ENCODE results near the gene ZRANB2.
A peak's percentile ranks its signal among the peaks of the same experiment; 100 is the strongest.

Gene ZRANB2

DNA sequence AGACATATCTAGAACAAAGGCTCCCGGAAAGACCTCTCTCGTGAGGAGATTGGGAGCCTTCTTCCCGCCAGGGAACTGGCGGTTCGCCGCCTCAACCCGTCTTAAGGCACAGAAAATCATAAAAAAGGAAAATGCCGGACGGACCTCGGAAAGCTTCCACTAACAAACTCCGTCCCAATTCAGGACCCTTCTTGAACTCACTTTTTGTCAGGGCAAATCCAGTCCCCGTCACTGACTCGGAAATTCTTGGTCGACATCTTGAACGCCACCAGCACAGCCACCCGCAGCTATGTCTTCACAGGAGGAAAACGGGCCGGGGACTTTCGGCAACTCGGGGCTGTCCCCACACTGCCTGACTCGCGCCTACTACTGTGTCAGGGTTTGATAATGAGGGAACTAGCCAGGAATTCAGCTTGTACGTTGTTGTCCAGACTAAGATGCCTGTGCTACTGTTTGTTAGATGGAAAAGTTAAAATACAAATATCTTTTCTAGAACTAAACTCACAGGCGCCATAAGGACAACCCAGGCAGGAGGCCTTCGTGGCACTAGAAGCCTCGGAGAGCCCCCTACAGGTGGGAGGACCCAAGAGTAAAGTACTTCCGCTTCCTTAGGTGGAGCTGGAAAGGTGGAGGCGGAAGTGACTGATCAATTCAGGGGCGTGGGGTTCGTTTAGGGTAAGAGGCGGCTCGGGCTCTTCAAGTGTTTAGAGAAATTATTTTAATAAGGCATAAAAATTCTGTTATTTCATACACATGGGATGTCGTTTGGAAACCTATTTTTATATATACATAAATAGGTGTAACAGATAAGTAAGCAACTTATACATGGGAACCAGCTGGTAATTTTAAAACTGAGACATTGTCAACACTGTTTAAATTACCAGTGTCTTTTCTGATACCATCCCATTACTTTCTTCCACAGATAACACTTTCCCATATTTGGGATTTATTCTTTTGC, at the start of gene ZRANB2:
ZRANB2 (minus strand) TSS at position 297 of the 958 bp plus-strand sequence; CDS start at position 257, 40 bp downstream.
- peak; percentile 99 for FAIRE-seq

DNA sequence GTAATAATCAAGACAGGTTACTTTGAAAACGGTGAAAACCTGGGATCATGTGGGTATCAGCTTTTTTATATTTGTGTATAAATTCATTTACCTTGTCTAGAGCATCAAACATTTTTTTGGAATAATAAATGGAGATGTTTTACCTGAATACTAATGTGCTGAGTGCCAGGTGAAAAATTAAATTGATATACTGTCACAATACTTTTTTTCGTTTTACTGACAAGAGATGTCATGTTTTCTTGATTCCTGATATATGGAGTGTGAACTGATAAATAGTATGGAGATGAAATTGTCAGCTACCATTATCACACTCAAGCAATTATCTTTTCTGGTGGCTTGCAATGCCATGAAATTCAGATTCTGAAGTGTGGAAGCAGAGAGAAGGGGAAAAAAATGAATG, 47.2 kb upstream of the ZRANB2 start:
- FAIRE-seq = no peak

- FAIRE-seq = no peak
Observed at GRCh38 chr1:71118086-71118485, 37.3 kb upstream of the ZRANB2 start.

DNA sequence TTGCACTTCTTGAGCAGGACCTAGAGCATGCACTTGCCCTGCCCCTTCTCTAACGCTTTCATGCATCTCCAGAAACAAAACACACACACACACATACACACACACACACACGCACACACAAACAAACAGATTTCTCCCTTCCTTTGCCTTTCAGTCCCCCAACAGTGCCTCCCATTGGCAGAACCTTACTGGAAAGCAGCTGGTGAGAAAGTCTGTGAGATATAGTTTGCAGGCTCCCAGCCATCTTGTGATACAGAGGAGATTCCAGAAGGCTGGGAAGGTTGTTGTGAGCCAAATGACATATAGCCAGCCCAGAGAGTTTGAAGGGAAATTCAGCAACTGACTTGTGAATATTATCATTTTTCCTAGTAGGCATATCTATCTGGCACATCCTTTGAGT, 35.9 kb upstream of the ZRANB2 start:
- no peak for FAIRE-seq

- no peak for FAIRE-seq
Observed at GRCh38 chr1:71106658-71107322, 26.0 kb upstream of the ZRANB2 start.

GRCh38 chr1:71104417-71104816, 23.6 kb upstream of the ZRANB2 start:
- no peak for FAIRE-seq

DNA sequence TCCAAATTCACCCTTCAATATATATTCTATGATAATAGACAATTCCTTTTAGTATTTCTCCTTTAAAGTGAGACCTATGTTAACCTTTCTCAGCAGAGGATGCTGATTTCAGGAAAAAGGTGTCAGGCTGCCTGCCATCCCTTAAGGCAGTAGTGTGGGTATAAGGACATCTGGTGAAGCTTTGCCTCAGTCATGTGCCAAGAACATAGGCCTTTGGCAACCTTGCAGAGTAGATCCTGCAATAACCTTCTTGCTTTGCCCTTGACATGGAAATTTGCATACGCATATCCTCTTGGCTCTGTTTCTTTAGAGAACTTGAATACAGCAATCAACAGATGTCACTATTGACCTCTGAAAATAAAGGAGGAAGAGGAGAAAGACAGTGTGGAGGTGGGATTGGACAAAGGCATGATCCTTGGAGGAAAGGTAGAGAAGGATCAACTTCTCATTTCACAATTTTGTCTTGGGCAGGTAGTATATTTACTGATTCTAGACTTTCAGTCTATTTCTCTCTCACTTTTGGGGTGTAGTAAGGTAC, 21.1 kb upstream of the ZRANB2 start:
- FAIRE-seq = no peak

GRCh38 chr1:71097428-71097827, 16.6 kb upstream of the ZRANB2 start:
- no peak for FAIRE-seq

- FAIRE-seq = no peak
Observed at GRCh38 chr1:71094913-71095312, 14.1 kb upstream of the ZRANB2 start.

DNA sequence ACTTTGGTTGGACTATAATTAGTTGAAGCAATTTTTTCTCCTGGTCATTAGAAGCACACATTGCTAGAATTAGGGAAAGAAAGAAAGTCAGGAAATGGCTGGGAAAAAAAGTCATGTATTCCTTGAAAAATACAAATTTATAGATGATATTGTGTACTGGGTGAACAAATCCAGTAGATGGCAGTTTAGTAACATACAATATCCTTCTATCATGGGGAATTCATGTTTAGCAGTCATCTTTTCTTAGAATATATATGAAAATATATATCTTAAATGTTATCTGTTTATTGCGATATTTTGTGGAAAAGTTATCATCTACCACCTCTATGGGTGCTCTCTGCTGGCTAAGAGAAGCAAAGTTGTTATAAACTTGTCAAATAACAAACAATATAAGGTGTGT, 13.1 kb upstream of the ZRANB2 start:
- peak; percentile 96 for FAIRE-seq

DNA sequence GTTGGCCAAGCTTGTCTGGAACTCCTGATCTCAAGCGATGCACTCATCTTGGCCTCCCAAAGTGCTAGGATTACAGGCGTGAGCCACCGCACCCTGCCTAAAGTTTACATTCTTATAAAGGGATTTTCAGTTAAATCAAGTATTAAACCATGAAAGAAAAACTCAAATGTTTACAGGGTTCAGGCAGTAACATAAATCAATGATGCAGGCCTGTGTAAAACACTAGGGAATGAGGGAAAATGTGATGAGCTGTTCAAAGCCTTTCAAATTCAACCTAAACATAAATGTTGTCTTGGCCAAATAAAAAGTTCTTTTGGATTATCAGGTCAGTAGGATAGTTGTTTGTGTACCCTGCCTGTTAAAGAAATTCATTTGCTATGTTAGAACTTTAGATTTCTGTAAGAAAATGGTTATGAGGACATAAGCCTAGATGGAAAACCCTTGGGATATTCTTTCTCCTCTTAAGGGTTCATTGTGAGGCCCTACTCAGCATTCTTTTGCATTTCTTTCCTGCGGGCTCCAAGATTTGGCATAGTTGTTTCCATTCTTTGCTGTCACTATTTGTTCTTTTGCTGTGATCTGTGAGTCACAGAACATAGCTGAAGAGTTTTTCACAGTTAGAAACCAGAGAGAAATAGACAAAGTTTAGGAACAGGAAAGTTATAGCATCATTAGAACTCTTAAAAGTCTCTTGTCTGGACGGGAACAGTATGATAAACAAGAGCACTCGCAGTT, 8.9 kb upstream of the ZRANB2 start:
- FAIRE-seq = no peak

DNA sequence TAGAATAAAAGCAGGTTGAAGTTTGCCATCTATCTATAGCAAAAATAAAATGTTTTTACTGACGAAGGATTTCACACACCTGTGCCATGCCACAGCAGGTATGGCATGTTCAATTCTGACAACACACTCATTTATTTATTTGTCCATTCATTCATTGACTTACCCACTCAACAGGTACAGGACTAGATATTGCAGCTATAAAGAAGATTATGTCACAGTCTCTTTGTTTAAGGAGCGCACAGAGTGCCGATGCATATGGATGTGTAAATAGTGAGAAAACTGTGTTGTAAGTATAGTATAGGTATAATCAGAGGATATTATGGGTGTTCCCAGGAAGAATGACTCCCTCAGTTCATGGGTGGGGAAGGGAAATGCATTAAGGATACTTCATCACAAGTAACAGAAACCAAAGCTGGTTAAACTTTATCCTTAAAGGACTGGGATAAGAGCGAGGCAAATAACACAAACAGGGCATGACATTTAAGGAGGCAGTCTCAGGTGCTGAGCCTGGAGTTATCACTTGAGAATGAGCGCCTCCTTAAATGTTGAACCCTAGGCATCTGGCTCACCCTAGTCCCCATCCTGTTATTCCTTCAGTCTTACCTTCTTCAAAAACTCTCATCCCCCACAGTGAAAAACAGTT, 7.9 kb upstream of the ZRANB2 start:
- no peak for FAIRE-seq

GRCh38 chr1:71087713-71088112, 6.9 kb upstream of the ZRANB2 start:
- no peak for FAIRE-seq

DNA sequence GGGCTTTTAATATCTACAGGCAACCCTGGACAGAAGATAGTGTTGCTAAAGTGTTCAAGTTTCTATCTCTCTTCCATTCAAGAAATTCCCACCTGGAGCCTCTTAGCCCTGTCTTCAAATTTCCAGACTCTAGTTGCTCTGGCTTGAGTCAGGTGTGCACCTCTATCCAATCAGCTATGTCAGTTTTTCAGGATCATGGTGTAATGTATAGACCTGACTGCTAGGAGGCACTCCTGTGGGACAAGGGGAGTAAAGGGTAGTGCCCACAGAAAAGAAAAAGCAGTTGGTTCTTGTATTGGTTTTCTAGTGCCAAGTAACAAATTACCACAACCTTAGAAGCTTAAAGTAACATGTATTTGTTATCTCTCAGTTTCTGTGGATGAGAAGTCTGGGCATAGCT, 6.2 kb upstream of the ZRANB2 start:
- FAIRE-seq = no peak

- FAIRE-seq = no peak
Observed at GRCh38 chr1:71086331-71086730, 5.5 kb upstream of the ZRANB2 start.

DNA sequence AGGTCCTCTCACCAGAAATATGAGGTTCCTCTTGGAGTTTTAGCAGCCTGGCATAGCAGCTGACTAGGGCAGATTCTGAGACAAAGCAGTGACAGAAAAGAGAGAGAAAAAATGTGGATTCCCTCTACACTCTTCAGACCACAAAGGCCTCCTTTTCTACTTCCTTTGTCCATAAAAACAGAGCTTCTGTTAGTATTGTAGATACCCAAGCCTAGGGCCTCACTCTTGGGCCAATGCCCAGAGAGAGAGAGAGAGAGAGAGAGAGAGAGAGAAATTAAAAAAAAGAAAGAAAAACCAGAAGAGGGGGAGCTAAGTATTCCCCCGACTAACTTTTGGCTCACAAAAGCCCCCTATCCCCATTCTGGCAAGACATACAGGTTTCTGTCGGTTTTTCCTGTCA, 2.4 kb upstream of the ZRANB2 start:
- FAIRE-seq = no peak

DNA sequence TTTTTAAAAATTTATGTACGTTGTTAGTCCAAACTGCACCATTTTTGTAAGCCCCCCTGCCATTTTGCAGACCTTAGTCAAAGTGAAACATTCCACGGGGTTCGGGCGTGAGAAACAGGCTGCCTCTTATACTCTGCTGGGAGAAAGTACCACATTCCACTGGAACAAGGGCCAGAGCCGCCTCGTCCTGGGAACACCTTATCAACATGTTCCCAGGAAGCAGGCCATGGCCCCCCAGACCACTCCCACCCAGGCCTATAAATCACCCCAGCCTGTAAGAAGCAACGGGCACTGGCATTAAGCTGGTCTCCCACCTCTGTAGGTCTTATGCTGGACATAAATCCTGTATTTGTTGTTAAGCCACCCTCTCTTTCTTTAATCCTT, 854 bp upstream of the ZRANB2 start:
- FAIRE-seq = no peak

GRCh38 chr1:71080230-71080738, 551 bp downstream of the ZRANB2 start:
- no peak for FAIRE-seq

- FAIRE-seq = no peak
Observed at GRCh38 chr1:71074681-71075080, 6.2 kb downstream of the ZRANB2 start.

GRCh38 chr1:71072273-71072672, 8.6 kb downstream of the ZRANB2 start:
- FAIRE-seq = peak; percentile 37

GRCh38 chr1:71071720-71072119, 9.1 kb downstream of the ZRANB2 start:
- FAIRE-seq = no peak
